Measurements from ENCODE around the gene SLC2A13.

SLC2A13 gene

DNA sequence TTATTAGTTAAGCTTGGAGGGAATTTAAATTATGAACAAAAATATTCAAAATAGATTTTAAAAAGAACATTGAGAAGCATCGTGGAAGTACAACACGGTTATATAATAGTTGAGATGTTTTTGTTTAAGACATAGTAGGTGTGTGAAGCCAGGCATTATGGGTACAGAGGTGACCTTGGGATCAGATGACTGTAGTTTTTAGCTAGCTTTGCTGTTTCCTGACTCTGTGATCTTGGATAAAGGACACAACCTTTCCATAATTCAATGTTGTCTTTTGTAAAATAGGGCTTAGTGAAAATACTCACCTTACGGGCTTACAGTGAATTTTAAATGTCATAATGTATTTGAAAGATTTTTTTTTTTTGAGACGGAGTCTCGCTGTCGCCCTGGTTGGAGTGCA lies 239.7 kb downstream of the SLC2A13 start:
- H3K4me2 ChIP-seq (ENCODE audit: low read depth, low read length, poor library complexity, severe bottlenecking): no peak overlapping the region
- no peaks in the 10 kb centered on the region for H3K27me3 ChIP-seq (ENCODE audit: insufficient read depth, low read length, poor library complexity, severe bottlenecking)
- no peaks in the 10 kb centered on the region for H3F3A ChIP-seq (ENCODE audit: low read depth)
- no peak overlapping the region for H3K9ac ChIP-seq (ENCODE audit: low read depth, low read length, poor library complexity, severe bottlenecking)
- TF ChIP-seq, protein P1, sequence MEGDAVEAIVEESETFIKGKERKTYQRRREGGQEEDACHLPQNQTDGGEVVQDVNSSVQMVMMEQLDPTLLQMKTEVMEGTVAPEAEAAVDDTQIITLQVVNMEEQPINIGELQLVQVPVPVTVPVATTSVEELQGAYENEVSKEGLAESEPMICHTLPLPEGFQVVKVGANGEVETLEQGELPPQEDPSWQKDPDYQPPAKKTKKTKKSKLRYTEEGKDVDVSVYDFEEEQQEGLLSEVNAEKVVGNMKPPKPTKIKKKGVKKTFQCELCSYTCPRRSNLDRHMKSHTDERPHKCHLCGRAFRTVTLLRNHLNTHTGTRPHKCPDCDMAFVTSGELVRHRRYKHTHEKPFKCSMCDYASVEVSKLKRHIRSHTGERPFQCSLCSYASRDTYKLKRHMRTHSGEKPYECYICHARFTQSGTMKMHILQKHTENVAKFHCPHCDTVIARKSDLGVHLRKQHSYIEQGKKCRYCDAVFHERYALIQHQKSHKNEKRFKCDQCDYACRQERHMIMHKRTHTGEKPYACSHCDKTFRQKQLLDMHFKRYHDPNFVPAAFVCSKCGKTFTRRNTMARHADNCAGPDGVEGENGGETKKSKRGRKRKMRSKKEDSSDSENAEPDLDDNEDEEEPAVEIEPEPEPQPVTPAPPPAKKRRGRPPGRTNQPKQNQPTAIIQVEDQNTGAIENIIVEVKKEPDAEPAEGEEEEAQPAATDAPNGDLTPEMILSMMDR (conservative IDR thresholded peaks at IDR 0.05; ENCODE audit: low read length): no peak
- TF ChIP-seq EZH2phosphoT487 (IDR thresholded peaks at IDR 0.05; ENCODE audit: borderline replicate concordance): no peak
- no peaks in the 10 kb centered on the region for H3K9me3 ChIP-seq (ENCODE audit: insufficient read depth, low read depth, low read length)
- no peaks in the 10 kb centered on the region for H4K20me1 ChIP-seq (ENCODE audit: insufficient read depth, low read length, poor library complexity, severe bottlenecking)
- no peaks in the 10 kb centered on the region for H3K79me2 ChIP-seq (ENCODE audit: insufficient read depth, low read length)
- H3K36me3 ChIP-seq (ENCODE audit: insufficient read depth, low read length): peaks cover 3% of the 10 kb centered on the region; the same call in 1 of the 2 replicates
- no peaks in the 10 kb centered on the region for H3K9me2 ChIP-seq (replicated peaks; ENCODE audit: low read depth, low read length)
- no peak overlapping the region for H3K4me3 ChIP-seq (ENCODE audit: low read length, poor library complexity, severe bottlenecking)
- no peak overlapping the region for H2AFZ ChIP-seq (ENCODE audit: low read length)
- H3K4me1 ChIP-seq (ENCODE audit: insufficient read depth, low read length, poor library complexity, severe bottlenecking): no peaks in the 10 kb centered on the region

DNA sequence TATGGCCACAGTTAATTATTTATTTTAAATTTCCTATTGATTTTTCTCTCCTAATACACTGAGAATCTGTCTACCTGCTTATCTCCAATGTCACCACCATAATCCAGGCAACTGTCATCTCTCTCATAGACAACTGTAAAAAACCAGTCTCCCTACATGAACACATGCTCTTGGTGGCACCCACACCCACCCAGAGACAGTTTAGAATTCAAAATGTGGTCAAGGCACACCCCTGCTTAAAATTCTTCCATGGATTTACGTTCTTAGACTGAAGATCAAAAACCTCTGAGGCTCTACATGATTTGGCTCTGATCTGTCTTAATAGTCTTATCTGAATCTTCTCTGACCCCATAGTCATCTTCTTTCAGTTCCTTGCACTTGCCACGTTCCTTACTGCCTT lies 245.2 kb downstream of the SLC2A13 start:
- TF ChIP-seq EZH2phosphoT487 (IDR thresholded peaks at IDR 0.05; ENCODE audit: borderline replicate concordance): no peak
- TF ChIP-seq, protein P1 (conservative IDR thresholded peaks at IDR 0.05; ENCODE audit: low read length): no peak
- Histone ChIP-seq H3K4me3 (ENCODE audit: low read length, poor library complexity, severe bottlenecking) (no peak overlapping the region), H3K79me2 (ENCODE audit: insufficient read depth, low read length) (no peaks in the 10 kb centered on the region), H3F3A (ENCODE audit: low read depth) (no peaks in the 10 kb centered on the region), H2AFZ (ENCODE audit: low read length) (no peak overlapping the region), H3K9me3 (ENCODE audit: insufficient read depth, low read depth, low read length) (no peaks in the 10 kb centered on the region), H3K4me2 (ENCODE audit: low read depth, low read length, poor library complexity, severe bottlenecking) (no peak overlapping the region), H3K9ac (ENCODE audit: low read depth, low read length, poor library complexity, severe bottlenecking) (no peak overlapping the region), H3K9me2 (replicated peaks; ENCODE audit: low read depth, low read length) (no peaks in the 10 kb centered on the region), H3K4me1 (ENCODE audit: insufficient read depth, low read length, poor library complexity, severe bottlenecking) (no peaks in the 10 kb centered on the region), H4K20me1 (ENCODE audit: insufficient read depth, low read length, poor library complexity, severe bottlenecking) (no peaks in the 10 kb centered on the region), H3K27me3 (ENCODE audit: insufficient read depth, low read length, poor library complexity, severe bottlenecking) (no peaks in the 10 kb centered on the region), H3K36me3 (ENCODE audit: insufficient read depth, low read length) (peaks cover 3% of the 10 kb centered on the region; the same call in 1 of the 2 replicates)

- Histone ChIP-seq H3F3A (ENCODE audit: low read depth) (no peaks in the 10 kb centered on the region), H3K4me3 (ENCODE audit: low read length, poor library complexity, severe bottlenecking) (no peak overlapping the region), H2AFZ (ENCODE audit: low read length) (no peak overlapping the region), H3K79me2 (ENCODE audit: insufficient read depth, low read length) (no peaks in the 10 kb centered on the region), H4K20me1 (ENCODE audit: insufficient read depth, low read length, poor library complexity, severe bottlenecking) (no peaks in the 10 kb centered on the region), H3K9me2 (replicated peaks; ENCODE audit: low read depth, low read length) (no peaks in the 10 kb centered on the region), H3K9ac (ENCODE audit: low read depth, low read length, poor library complexity, severe bottlenecking) (no peak overlapping the region), H3K4me1 (ENCODE audit: insufficient read depth, low read length, poor library complexity, severe bottlenecking) (no peaks in the 10 kb centered on the region), H3K27me3 (ENCODE audit: insufficient read depth, low read length, poor library complexity, severe bottlenecking) (no peaks in the 10 kb centered on the region), H3K36me3 (ENCODE audit: insufficient read depth, low read length) (no peaks in the 10 kb centered on the region; the same call in 1 of the 2 replicates), H3K9me3 (ENCODE audit: insufficient read depth, low read depth, low read length) (no peaks in the 10 kb centered on the region), H3K4me2 (ENCODE audit: low read depth, low read length, poor library complexity, severe bottlenecking) (no peak overlapping the region)
- no peak for TF ChIP-seq EZH2phosphoT487 (IDR thresholded peaks at IDR 0.05; ENCODE audit: borderline replicate concordance)
- TF ChIP-seq, protein P1 (conservative IDR thresholded peaks at IDR 0.05; ENCODE audit: low read length): no peak
These were observed 252.9 kb downstream of the SLC2A13 start for GRCh38 chr12:39853003-39853402.
